Embryonic facial prominence (tissue), 1 donor: Measurements from ENCODE around the gene CDT1.
A peak's percentile ranks its signal among the peaks of the same experiment; 100 is the strongest.

Source experiments
- DNase-seq: peaks from one replicate; pipeline ENCODE4 v3.0.0-alpha.2; 2016; ENCODE audit errors: extremely low spot score

CDT1 gene

DNA sequence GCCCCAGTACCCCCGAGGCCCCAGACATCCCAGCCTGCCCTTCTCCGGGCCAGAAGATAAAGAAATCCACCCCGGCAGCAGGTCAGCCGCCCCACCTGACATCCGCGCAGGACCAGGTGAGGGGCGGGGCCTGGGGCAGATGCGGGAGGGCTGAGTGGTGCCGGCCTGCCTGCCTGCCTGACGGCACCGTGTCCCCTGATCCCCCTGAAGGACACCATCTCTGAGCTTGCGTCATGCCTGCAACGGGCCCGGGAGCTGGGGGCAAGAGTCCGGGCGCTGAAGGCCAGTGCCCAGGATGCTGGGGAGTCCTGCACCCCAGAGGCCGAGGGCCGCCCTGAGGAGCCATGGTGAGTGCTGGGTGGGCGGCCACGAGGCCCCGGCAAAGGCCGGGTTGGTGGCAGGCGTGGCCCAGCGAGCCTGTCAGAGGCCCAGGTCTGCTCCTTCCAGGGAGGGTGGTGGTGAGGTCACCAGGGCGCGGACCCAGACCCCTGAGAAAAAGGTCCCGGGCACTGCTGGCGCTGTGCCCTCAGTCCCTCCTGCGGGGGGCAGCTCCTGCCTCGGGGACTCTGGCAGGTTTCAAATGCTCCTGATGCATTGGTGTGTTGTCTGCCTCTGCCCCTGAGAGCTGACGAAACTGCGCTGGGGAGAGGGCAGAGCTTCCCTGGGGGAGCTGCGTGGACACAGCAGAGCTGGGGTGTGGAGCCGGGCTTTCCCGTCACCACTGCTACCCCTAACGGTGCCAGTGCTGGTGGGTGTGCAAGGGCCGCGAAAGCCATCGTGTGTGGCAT, 1.2 kb downstream of the CDT1 start:
- DNase-seq, result no peak

GRCh38 chr16:88805340-88805715, 1.7 kb downstream of the CDT1 start:
- DNase-seq, result no peak

- DNase-seq, result no peak
Observed at GRCh38 chr16:88805887-88806393, 2.4 kb downstream of the CDT1 start.

DNA sequence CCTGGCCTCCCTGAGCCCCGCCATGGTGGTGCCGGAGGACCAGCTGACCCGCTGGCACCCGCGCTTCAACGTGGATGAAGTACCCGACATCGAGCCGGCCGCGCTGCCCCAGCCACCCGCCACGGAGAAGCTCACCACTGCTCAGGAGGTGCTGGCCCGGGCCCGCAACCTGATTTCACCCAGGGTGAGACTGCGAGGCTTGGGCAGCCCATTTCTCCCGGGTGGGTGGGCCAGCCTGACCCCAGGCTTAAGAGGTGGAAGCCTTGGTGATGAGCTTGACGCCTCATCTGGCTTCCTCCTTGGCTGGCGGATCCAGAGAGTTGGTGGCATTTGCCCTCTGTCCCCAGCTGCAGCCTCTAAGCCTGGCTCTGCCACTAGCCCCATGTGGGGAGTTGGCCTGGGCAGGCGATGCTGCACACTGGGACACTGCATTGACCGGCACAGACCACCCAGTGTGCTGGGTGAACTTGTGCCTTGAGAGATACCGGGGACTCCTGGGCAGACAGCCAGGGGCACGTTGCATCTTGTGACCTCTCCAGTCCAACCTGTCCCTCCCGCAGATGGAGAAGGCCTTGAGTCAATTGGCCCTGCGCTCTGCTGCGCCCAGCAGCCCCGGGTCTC, 3.0 kb downstream of the CDT1 start:
- DNase-seq, result no peak

DNA sequence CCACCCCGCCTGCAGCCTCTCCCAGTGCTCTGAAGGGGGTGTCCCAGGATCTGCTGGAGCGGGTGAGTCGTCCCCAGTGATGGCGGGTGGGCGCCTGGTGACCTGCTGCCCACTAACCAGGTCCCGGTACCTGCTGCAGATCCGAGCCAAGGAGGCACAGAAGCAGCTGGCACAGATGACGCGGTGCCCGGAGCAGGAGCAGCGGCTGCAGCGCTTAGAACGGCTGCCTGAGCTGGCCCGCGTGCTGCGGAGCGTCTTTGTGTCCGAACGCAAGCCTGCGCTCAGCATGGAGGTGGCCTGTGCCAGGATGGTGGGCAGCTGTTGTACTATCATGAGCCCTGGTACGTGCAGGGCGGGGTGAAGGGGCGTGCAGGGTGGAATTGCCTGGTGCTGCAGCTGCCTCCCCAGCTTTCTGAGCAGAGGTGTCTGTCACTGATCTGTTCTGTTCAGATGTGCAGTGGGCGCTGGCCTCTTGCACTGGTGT, 3.6 kb downstream of the CDT1 start:
- DNase-seq, result no peak

DNA sequence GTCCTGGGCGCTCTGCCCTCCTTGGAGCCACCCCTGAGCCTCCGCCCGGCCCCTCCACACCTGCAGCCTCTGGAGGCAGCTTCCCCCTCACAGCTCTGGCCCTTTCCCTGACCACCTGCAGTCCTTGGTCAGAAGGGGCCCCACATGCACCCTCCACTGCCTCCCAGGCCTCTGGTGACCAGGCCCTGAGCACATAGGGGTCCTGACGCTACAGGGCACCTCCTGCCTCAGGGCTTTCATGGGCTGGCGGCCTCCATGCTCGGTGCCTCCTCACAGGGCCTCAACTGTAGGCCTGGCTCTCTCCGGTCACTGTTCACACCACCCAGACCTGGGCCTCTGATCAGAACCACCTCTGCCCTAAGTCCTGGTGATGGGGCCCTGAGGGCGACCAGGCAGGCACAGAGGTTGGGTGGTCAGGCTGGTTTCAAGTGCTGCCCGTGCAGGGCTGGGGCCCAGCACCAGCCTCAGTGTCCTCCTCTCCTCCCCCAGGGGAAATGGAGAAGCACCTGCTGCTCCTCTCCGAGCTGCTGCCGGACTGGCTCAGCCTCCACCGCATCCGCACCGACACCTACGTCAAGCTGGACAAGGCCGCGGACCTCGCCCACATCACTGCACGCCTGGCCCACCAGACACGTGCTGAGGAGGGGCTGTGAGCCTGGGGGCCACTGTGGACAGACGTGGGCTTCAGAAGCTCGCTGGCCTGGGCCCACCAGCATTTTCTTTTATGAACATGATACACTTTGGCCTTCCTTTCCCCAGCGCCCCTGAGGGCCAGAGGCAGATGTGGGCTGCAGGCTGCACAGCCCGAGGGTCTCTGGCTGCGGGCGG, 4.3 kb downstream of the CDT1 start:
- DNase-seq, result no peak

GRCh38 chr16:88809068-88809675, 5.6 kb downstream of the CDT1 start:
- no peak for DNase-seq

DNA sequence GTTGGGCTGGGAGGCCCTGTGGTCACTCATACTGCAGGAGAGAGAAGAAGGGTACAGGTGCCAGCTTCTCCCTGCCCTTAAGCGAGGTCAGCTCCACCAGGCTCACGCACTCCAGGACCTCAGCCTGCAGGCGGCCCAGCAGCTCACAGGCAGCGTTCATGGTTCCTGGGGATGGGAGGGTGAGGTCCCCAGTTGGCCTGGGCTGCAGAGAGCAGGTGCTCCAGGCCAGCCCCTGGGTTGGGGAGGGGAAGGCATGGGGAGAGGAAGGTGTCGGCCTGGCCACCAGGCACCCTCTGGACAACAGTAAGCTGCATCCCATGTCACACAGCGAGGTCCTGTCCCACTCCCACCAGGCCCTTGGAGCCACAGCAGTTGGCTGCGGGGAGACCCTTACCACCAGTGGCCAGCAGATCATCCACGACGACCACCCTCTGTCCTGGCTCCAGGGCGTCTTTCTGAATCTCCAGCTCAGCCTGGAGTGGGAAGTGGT, 6.1 kb downstream of the CDT1 start:
- DNase-seq, result no peak

DNA sequence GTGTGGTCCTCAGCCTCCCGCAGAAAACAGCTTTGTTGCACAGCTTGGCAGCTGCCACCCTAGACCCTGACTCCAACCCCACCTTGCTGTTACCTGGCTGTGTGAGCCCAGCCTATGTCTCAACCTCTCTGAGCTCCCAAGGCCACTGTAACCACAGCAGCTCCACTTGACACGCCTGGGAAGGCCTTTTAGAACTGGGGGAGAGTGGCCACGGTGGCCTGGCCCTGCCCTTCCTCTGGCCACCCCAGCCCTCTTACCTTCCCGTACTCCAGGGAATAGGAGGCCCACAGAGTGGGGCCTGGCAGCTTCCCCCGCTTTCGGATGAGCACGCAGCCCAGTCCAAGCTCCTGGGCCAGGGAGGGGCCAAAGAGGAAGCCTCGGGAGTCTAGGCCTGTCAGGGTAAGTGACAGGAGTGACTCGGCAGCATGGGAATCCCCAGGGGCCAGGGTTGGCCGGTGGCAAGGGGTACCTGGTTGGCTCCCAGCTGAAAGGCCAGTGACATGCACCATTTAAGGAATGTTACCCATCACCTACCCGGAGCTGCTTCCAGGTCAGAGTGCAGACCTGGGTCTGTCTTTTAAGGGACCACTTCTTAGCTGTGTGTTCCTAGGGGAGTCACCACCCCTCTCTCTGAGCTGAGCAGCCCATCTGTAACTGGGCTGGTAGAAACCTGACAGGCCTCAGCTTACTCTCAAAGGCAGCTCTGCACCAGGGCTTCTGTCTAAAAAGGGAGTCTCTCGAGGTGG, 6.8 kb downstream of the CDT1 start:
- DNase-seq, result no peak

DNA sequence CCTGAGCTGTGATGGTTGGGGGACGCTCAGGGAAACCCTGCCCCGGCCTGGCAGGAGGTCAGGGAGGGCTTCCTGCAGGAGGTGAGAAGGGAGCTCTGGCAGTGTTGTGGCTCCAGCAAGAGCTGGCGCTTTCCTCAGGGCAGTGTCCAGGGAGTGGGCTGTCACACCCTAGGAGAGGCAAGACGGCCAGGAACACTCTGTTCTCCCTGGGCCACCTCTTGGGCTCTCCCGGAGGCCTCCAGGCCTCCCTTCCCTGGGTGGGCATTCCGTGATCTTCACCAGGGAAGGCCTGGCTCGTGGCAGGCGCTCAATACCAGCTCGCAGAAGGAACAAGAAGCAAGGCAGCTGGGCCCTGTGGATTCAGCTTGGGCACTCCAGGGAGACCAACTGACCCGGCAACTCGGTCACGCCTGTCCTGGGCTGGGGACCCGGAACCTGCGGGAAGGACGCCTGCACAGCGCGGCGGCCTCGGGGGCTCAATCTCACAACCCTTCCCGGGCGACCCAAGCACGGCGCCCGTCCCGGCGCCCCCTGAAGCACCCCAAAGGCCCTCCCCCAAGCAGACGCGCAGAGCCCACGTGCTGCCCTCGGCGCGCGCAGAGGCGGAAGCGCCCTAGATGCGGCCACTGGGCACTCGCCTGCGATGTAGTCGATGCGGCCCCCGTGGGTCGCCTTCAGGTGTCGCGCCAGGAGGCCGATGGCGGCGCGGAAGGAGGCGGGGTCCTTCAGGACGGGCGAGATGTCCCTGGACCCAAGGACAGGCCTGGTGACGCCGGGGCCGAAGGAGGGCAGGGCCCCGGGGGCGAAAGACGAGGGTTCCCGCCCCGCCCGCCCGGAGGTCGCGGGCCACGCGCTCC, 7.6 kb downstream of the CDT1 start:
- DNase-seq, result peak; percentile 32

DNA sequence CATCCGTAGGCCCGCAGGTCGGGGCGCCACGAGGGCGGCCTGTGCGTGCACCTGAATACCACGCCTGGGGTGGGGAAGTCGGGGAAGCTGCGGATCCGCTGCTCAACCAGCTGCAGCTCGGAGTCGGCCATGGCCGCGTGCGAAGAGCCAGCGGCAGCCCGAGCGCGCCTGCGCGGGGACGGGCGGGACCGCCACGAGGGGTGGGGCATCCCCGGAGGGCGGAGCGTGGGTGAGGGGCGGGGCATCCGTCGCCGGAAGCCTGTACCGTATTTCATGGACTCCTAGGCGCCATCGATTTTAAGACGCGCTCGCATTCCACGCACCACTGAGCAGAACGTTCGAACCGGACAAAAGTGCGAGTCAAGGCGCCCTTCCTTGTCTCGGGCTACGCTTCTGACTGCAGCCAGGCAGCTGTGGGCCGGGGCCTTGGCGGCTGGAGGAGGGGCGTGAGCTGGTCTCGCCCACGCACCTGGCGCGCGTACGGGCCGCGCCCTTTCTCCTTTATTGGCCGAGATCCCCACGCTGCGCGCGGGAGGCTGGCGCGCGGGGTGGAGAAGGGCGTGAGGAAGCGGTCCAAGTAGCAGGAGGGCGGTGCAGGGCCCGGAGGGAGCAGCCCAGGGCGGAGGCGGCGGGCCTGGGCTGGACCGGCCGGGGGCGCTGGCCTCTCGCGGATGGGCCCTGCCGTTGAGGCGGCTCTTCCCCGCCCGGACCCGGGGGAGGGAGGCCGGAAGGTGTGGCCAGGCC, 8.4 kb downstream of the CDT1 start, which contains the start of gene APRT:
APRT (minus strand) TSS at position 160 of the 744 bp plus-strand sequence; CDS start at position 131, 29 bp downstream.
- DNase-seq, result peak; percentile 84

- DNase-seq, result no peak
Observed at GRCh38 chr16:88812513-88813268, 9.1 kb downstream of the CDT1 start.

DNA sequence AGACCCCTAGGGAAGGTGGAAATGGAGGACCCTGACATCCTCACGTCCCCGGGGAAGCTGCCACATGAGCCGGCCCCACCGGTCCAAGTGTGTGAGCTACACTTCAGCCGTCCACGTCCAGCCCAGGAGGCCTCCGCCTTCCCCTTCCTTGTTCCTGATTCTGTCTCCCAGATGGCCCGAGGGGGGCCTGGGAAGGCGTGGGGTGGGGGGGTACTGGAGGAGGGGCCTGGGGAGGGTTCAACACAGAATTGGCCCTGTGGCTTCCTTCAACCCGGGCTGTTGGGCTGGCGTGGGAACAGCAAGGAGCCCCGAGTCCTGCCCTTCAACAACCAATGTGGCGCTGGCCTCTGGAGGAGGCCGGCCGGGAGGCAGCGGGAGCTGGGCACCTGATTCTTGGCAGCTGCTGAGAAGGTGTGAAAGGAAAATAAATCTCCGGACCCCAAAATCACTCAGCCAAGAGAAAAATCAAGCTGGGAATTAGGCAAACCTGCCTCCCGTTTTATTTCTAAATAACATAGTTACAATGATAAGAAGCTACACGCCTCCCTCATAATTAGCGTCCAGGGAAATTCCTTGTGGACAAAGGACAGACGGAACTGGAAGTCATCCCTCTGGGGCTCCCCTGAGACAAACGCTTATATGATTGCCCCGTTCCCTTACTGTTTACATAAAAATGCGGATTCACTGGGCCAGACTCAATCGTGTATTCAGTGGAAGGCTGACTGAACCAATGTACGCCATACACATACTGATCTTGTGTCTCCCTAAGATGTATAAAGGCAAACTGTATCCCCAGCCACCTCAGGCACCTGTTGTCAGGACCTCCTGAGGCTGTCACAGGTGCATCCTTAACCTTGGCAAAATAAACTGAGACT, 9.9 kb downstream of the CDT1 start:
- no peak for DNase-seq

DNA sequence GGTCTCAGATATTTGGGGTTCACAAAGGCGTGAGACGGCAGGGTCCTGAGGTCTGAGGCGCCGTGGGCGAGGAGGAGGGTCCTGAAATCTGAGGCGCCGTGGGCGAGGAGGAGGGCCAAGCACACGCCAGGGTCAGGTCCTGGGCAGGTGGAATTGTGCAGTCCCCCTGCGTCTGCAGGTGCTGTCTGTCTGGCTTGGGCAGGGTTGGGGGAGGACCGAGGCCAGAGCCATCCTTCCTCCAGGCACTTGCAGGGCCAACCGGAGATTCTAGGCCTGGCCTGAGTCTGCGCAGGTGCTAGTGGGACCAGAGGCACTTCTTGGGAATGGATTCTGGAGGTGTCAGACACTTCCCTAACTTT, 10.5 kb downstream of the CDT1 start:
- DNase-seq, result no peak

- DNase-seq, result no peak
Observed at GRCh38 chr16:88815227-88815626, 11.6 kb downstream of the CDT1 start.

- DNase-seq, result no peak
Observed at GRCh38 chr16:88815901-88816589, 12.5 kb downstream of the CDT1 start.
